AG04450 (cell line): ENCODE data around the gene PPOX. TPM values are rescaled to one million over a fixed set of nuclear protein-coding genes. Genes with fewer than 3 reads are reported as not detected.

Experiments
- CTCF ChIA-PET: fragments of 300-600, 350-600 bp; formaldehyde crosslinking; extraction: SDS; loops from one replicate; lab custom pipeline; 2022; ENCODE audit warnings: antibody characterized with exemption, inconsistent platforms; lab: Charles Lee
- POLR2A ChIA-PET: fragments of 350-600 bp; formaldehyde crosslinking; extraction: SDS; loops from one replicate; lab custom pipeline; 2021; ENCODE audit warnings: antibody characterized with exemption, inconsistent platforms; lab: Yijun Ruan, JAX
- DNase-seq: peaks from one replicate; pipeline ENCODE4 v3.0.0-alpha.2; 2011; ENCODE audit warnings: low read depth, low spot score
- H3K27ac ChIP-seq: one replicate; pipeline ENCODE4 v1.5.1; 2012; ENCODE audit warnings: low read depth, low read length, control low read depth
- H3K27me3 ChIP-seq: one replicate; pipeline ENCODE4 v1.6.0; 2012; ENCODE audit warnings: low read length; ENCODE audit not compliant: control insufficient read depth, insufficient read depth
- H3K4me3 ChIP-seq: 2 replicates; pipeline ENCODE4 v1.5.1; 2011; ENCODE audit warnings: mild to moderate bottlenecking, low read depth, low read length, control low read depth
- H3K9me3 ChIP-seq: 2 replicates; pipeline ENCODE4 v1.5.1; 2012; ENCODE audit warnings: low read length; ENCODE audit not compliant: control insufficient read depth, insufficient read depth
- polyA plus RNA-seq: library from polyadenylated mRNA; depleted of rRNA; stranded (reverse); fragments of >200 nt; gene quantifications from 2 replicates; pipeline ENCODE4 v1.2.3, GENCODE V29; 2011
- TF ChIP-seq, protein P1 (sequence below): IDR thresholded peaks from 2 replicates; pipeline ENCODE4 v1.5.1; 2011; ENCODE audit warnings: low read depth, low read length, control low read depth, inconsistent platforms

The PPOX gene
- polyA plus RNA-seq, 1 experiment = 9.8 TPM

DNA sequence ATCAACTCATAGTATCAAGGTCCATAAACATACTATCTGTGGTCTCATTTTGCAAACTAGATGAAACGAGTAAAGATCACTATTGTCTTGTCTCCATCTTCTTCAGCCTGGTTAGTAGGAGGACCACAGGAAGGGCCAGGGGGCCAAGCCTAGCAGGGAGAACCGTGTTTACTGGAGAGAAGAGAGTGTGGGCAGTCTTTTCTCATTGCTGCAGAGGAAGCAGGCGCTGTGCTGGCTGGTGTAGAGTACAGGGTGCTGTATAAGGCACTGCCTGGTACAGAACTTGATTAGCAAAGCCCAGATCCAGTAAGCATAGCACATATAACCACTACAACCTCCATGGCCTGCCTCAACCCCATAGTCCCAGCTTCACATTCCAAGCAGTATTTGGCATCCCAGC lies 21.1 kb downstream of the PPOX start:
- ChIA-PET POLR2A (no interaction called here), CTCF (interaction anchor here (2.0 kb wide), 1 partner anchor 38 kb away, joined by 7 read pairs; the partner anchor contains the start of gene TOMM40L)
- Histone ChIP-seq H3K27ac (no peak overlapping the region), H3K4me3 (no peak overlapping the region), H3K27me3 (no peaks in the 10 kb centered on the region), H3K9me3 (no peaks in the 10 kb centered on the region)
- TF ChIP-seq, protein P1, sequence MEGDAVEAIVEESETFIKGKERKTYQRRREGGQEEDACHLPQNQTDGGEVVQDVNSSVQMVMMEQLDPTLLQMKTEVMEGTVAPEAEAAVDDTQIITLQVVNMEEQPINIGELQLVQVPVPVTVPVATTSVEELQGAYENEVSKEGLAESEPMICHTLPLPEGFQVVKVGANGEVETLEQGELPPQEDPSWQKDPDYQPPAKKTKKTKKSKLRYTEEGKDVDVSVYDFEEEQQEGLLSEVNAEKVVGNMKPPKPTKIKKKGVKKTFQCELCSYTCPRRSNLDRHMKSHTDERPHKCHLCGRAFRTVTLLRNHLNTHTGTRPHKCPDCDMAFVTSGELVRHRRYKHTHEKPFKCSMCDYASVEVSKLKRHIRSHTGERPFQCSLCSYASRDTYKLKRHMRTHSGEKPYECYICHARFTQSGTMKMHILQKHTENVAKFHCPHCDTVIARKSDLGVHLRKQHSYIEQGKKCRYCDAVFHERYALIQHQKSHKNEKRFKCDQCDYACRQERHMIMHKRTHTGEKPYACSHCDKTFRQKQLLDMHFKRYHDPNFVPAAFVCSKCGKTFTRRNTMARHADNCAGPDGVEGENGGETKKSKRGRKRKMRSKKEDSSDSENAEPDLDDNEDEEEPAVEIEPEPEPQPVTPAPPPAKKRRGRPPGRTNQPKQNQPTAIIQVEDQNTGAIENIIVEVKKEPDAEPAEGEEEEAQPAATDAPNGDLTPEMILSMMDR = no peak
- DNase-seq = no peak

DNA sequence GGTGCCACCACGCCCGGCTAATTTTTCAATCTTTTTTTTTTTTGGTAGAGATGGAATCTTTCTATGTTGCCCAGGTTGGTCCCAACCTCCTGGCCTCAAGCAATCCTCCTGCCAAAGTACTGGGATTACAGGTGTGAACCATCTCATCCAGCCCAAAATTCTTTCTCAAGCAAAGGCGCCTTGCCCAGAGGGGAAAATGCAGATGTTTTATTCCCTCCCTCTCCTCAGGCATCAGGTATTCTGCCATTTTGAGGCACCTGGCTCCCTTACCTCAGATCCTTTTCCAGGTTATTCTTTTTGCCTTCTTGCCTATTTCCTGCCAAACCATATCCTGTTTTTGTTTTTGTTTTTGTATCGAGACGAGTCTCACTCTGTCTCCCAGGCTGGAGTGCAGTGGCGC lies 22.2 kb downstream of the PPOX start:
- ChIA-PET CTCF (interaction anchor here (2.1 kb wide), 1 partner anchor 37 kb away, joined by 5 read pairs; the partner anchor contains the start of gene TOMM40L), POLR2A (no interaction called here)
- no peak for DNase-seq

DNA sequence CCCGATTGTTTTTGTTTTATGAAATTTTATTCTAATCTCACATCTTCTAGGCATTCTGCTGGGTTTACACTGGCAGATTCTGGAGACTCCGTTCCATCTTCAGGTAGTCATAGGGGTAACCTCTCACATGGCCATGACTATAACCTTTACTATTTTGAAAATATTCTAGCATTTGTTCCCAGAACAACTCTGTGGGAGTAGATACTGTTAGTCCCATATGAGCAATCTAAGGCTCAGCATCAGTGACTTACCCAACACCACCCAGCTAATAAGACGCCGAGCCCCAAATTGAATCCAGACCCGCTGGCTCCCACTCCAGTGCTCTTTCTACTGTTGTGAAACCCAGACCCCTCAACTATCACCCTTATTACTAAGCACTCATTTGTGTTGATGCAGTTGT lies 22.8 kb downstream of the PPOX start:
- CTCF ChIA-PET = interaction anchor here (1.6 to 2.1 kb wide), 2 partner anchors 37 to 200 kb away, joined by 3 to 5 read pairs; partner anchors contain the start of gene TOMM40L
- Histone ChIP-seq H3K27ac (no peak overlapping the region), H3K4me3 (no peak overlapping the region)

More for the DNA sequence above, 22.2 kb downstream of the PPOX start:
- Histone ChIP-seq H3K9me3 (no peaks in the 10 kb centered on the region), H3K27me3 (no peaks in the 10 kb centered on the region), H3K27ac (no peak overlapping the region), H3K4me3 (no peak overlapping the region)
- TF ChIP-seq, protein P1 = no peak

DNA sequence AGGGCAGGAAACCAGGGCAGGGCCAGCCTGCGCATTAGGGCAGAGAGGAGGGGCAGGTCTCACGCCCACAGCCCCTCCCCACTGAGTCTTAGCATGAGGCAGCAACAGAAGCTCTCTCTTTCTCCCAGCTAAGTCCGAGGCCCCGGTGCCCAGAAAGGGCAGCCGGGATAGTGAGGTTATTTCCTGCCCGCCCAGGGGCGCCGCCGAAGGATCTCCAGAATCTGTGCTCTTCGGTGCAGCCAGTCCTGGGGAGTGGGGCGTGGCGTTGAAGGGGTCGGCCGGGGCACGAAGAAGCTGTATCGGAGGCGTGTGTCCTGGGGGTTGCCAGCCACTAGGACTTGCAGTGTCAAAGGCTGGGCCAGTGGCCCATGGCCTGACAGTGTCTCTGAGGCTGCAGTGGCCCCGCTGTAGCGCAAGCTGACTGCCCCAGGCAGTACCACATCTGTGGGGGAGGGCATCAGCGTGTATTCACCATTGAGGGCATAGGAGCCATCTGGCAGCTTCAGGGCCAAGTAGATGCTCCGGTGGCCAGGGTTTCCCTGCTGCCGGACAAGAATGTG lies 24.8 kb downstream of the PPOX start:
- H3K27me3 ChIP-seq = no peaks in the 10 kb centered on the region
- no peaks in the 10 kb centered on the region for H3K9me3 ChIP-seq
- CTCF ChIA-PET = interaction anchor here (1.1 to 5.6 kb wide), 17 partner anchors 10 to 198 kb away, joined by 3 to 92 read pairs (median 15); partner anchors contain the start of genes B4GALT3, NDUFS2, PPOX and SDHC
- POLR2A ChIA-PET = interaction anchor here (0.6 kb wide), 1 partner anchor 197 kb away, joined by 4 read pairs; no protein-coding TSS in a partner anchor
- TF ChIP-seq, protein P1 = no peak
- H3K27ac ChIP-seq = no peak overlapping the region
- no peak overlapping the region for H3K4me3 ChIP-seq
- DNase-seq = no peak

More for the DNA sequence above, 22.8 kb downstream of the PPOX start:
- Histone ChIP-seq H3K9me3 (no peaks in the 10 kb centered on the region), H3K27me3 (no peaks in the 10 kb centered on the region)
- POLR2A ChIA-PET = no interaction called here
- TF ChIP-seq, protein P1 = no peak
- DNase-seq = no peak

DNA sequence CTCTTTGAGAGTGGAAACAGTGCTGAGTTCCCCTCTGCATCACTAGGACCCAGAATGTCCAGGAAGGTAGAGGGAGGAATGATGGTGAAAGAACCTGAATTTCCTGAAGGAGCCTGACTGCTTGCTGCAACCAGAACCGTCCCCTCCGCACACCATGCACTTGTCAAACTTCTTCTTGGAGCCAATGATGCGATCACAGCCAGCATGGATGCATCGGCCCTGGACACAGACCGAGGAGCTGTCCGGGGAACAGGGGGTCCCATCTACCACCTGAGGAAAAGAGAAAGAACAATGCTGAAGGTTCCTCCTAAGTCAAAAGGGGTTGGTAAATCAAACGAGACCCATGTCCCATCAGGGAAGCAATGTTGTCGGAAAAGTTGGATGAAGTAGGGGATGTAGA lies 25.7 kb downstream of the PPOX start:
- H3K4me3 ChIP-seq = no peak overlapping the region
- no peaks in the 10 kb centered on the region for H3K9me3 ChIP-seq
- TF ChIP-seq, protein P1 = no peak
- ChIA-PET CTCF (interaction anchor here (0.6 to 5.6 kb wide), 26 partner anchors 11 to 1002 kb away, joined by 3 to 92 read pairs (median 8); partner anchors contain the start of genes APOA2, B4GALT3, CASQ1 and FCER1G), POLR2A (interaction anchor here (1.3 kb wide), 1 partner anchor 10 kb away, joined by 3 read pairs; the partner anchor contains the start of gene NDUFS2)
- H3K27ac ChIP-seq = no peak overlapping the region
- no peaks in the 10 kb centered on the region for H3K27me3 ChIP-seq
- DNase-seq = no peak
